Measurements from ENCODE around the gene PTPN11.

DNA sequence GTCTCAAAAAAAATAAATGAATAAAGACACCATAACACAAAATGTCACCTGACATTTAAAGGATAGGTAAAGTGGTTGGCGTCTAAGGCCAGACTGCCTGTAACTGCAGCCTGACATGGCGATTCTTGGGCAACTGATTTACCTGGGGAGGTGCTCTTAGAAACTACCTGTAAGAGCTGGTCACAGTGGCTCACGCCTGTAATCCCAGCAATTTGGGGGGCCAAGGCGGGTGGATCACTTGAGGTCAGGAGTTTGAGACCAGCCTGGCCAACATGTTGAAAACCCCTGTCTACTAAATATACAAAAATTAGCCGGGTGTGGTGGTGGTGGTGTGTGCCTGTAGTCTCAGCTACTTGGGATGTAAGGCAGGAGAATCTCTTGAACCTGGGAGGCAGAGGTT, 17.7 kb upstream of the PTPN11 start:
- TF ChIP-seq CTCF (IDR thresholded peaks at IDR 0.05) = no peak
- no peak for TF ChIP-seq POLR2A (IDR thresholded peaks at IDR 0.05)

All from adrenal gland (tissue), 5 donors.